ENCODE data around the gene GNGT2. TPM values are rescaled to one million over a fixed set of nuclear protein-coding genes. Genes with fewer than 3 reads are reported as not detected.

GNGT2 gene
- total RNA-seq, 1 donor from 2014 or later = not detected

GRCh38 chr17:49252148-49252695 is 41.8 kb upstream of the GNGT2 start:
- TF ChIP-seq CTCF (IDR thresholded peaks at IDR 0.05; ENCODE audit: insufficient read depth, low read length, severe bottlenecking) = no peak
- Histone ChIP-seq H3K36me3 (ENCODE audit: control insufficient read depth, insufficient read depth, low read length) (no peaks in the 10 kb centered on the region), H3K27me3 (ENCODE audit: control insufficient read depth, insufficient read depth, low read length) (no peaks in the 10 kb centered on the region), H3K4me3 (ENCODE audit: low read depth, low read length) (no peak overlapping the region)
- no peak for DNase-seq (ENCODE audit: low read depth)
- peak; percentile 50 for FAIRE-seq

- DNase-seq (ENCODE audit: low read depth) (no peak), FAIRE-seq (peak; percentile 32)
- no peak for TF ChIP-seq CTCF (IDR thresholded peaks at IDR 0.05; ENCODE audit: insufficient read depth, low read length, severe bottlenecking)
- no peak overlapping the region for H3K4me3 ChIP-seq (ENCODE audit: low read depth, low read length)
- no peaks in the 10 kb centered on the region for H3K36me3 ChIP-seq (ENCODE audit: control insufficient read depth, insufficient read depth, low read length)
- H3K27me3 ChIP-seq (ENCODE audit: control insufficient read depth, insufficient read depth, low read length) = no peaks in the 10 kb centered on the region
Observed at GRCh38 chr17:49249890-49250522, 39.6 kb upstream of the GNGT2 start.

GRCh38 chr17:49249292-49249794 is 39.0 kb upstream of the GNGT2 start:
- no peaks in the 10 kb centered on the region for H3K36me3 ChIP-seq (ENCODE audit: control insufficient read depth, insufficient read depth, low read length)
- no peak overlapping the region for H3K4me3 ChIP-seq (ENCODE audit: low read depth, low read length)
- FAIRE-seq (no peak), DNase-seq (ENCODE audit: low read depth) (no peak)
- no peaks in the 10 kb centered on the region for H3K27me3 ChIP-seq (ENCODE audit: control insufficient read depth, insufficient read depth, low read length)
- TF ChIP-seq CTCF (IDR thresholded peaks at IDR 0.05; ENCODE audit: insufficient read depth, low read length, severe bottlenecking) = no peak

- no peaks in the 10 kb centered on the region for H3K36me3 ChIP-seq (ENCODE audit: control insufficient read depth, insufficient read depth, low read length)
- H3K4me3 ChIP-seq (ENCODE audit: low read depth, low read length) = no peak overlapping the region
- H3K27me3 ChIP-seq (ENCODE audit: control insufficient read depth, insufficient read depth, low read length) = no peaks in the 10 kb centered on the region
- FAIRE-seq (no peak), DNase-seq (ENCODE audit: low read depth) (no peak)
- no peak for TF ChIP-seq CTCF (IDR thresholded peaks at IDR 0.05; ENCODE audit: insufficient read depth, low read length, severe bottlenecking)
Observed at GRCh38 chr17:49247944-49248343, 37.6 kb upstream of the GNGT2 start.

GRCh38 chr17:49244839-49245238 is 34.5 kb upstream of the GNGT2 start:
- no peaks in the 10 kb centered on the region for H3K27me3 ChIP-seq (ENCODE audit: control insufficient read depth, insufficient read depth, low read length)
- no peak for DNase-seq (ENCODE audit: low read depth)
- no peaks in the 10 kb centered on the region for H3K36me3 ChIP-seq (ENCODE audit: control insufficient read depth, insufficient read depth, low read length)
- no peak for FAIRE-seq
- no peak for TF ChIP-seq CTCF (IDR thresholded peaks at IDR 0.05; ENCODE audit: insufficient read depth, low read length, severe bottlenecking)
- H3K4me3 ChIP-seq (ENCODE audit: low read depth, low read length) = no peak overlapping the region

Measured in bronchial epithelial cell (primary cell).